Gastroesophageal sphincter (tissue), 3 donors: ENCODE results near the gene FHOD3.

Source experiments
- CTCF ChIP-seq, 4 experiments: fragments of 200-600 bp in 2 of 4; fragments of 450-650 bp in 2 of 4; sonication (generic) in 1 of 4; IDR thresholded peaks; one replicate each; pipeline ENCODE4 v1.5.1; 2017 to 2019; ENCODE audit warnings: antibody characterized with exemption in 4 of 4, mild to moderate bottlenecking in 2 of 4, moderate library complexity in 2 of 4
- EP300 ChIP-seq: sonication (generic); formaldehyde crosslinking; IDR thresholded peaks from one replicate; pipeline ENCODE4 v1.6.1; 2017; ENCODE audit warnings: antibody characterized with exemption, mild to moderate bottlenecking
- POLR2A ChIP-seq, 2 donors: fragments of 450-650 bp; IDR thresholded peaks; one replicate each; pipeline ENCODE4 v1.6.1; 2017; ENCODE audit warnings: antibody characterized with exemption in 2 of 2, mild to moderate bottlenecking in 2 of 2, moderate library complexity in 1 of 2
- POLR2AphosphoS5 ChIP-seq: sonication (generic); formaldehyde crosslinking; IDR thresholded peaks from one replicate; pipeline ENCODE4 v1.6.1; 2017; ENCODE audit warnings: antibody characterized with exemption

GRCh38 chr18:36640021-36640952 lies 342.8 kb downstream of the FHOD3 start:
- no peak for TF ChIP-seq CTCF (IDR thresholded peaks at IDR 0.05)
- TF ChIP-seq POLR2A (IDR thresholded peaks at IDR 0.05): no peak
- TF ChIP-seq POLR2AphosphoS5: no peak
- TF ChIP-seq EP300: no peak
